ENCODE data around the gene PRMT7.
A peak's percentile ranks its signal among the peaks of the same experiment; 100 is the strongest.

The PRMT7 gene

GRCh38 chr16:68379472-68380347 lies 68.9 kb downstream of the PRMT7 start:
- no peak for DNase-seq

GRCh38 chr16:68380348-68380670 lies 69.5 kb downstream of the PRMT7 start:
- DNase-seq: no peak

- no peak for DNase-seq
These were observed 70.0 kb downstream of the PRMT7 start for GRCh38 chr16:68380676-68381362.

- DNase-seq: no peak
These were observed 70.5 kb downstream of the PRMT7 start for GRCh38 chr16:68381363-68381724.

GRCh38 chr16:68382296-68382718 lies 71.5 kb downstream of the PRMT7 start:
- no peak for DNase-seq

- DNase-seq: no peak
These were observed 73.0 kb downstream of the PRMT7 start for GRCh38 chr16:68383858-68384257.

- no peak for DNase-seq
These were observed 73.7 kb downstream of the PRMT7 start for GRCh38 chr16:68384288-68385161.

- no peak for DNase-seq
These were observed 74.6 kb downstream of the PRMT7 start for GRCh38 chr16:68385371-68385770.

GRCh38 chr16:68386628-68387027 lies 75.8 kb downstream of the PRMT7 start:
- DNase-seq: no peak

GRCh38 chr16:68387301-68387700 lies 76.5 kb downstream of the PRMT7 start:
- no peak for DNase-seq

GRCh38 chr16:68388124-68388523 lies 77.3 kb downstream of the PRMT7 start:
- DNase-seq: no peak

GRCh38 chr16:68389006-68389405 lies 78.2 kb downstream of the PRMT7 start:
- no peak for DNase-seq

- DNase-seq: no peak
These were observed 79.0 kb downstream of the PRMT7 start for GRCh38 chr16:68389750-68390371.

GRCh38 chr16:68393333-68393732 lies 82.5 kb downstream of the PRMT7 start:
- DNase-seq: no peak

- DNase-seq: no peak
These were observed 84.5 kb downstream of the PRMT7 start for GRCh38 chr16:68395167-68395786.

- DNase-seq: no peak
These were observed 85.0 kb downstream of the PRMT7 start for GRCh38 chr16:68395815-68396214.

GRCh38 chr16:68396481-68396880 lies 85.7 kb downstream of the PRMT7 start:
- peak; percentile 48 to 61 for DNase-seq

- no peak for DNase-seq
These were observed 86.9 kb downstream of the PRMT7 start for GRCh38 chr16:68397710-68398201.

- no peak for DNase-seq
These were observed 88.6 kb downstream of the PRMT7 start for GRCh38 chr16:68399456-68399855.

- DNase-seq: no peak
These were observed 89.5 kb downstream of the PRMT7 start for GRCh38 chr16:68400083-68400923.

GRCh38 chr16:68400924-68401460 lies 90.2 kb downstream of the PRMT7 start:
- no peak for DNase-seq

Measured in activated CD4-positive, alpha-beta T cell treated with anti-CD3 and anti-CD28 coated beads for 4 hours (primary cell).